ENCODE results near the gene ADAMTS14.
A peak's percentile ranks its signal among the peaks of the same experiment; 100 is the strongest.
"Not testable (repeated sequence)": the region's sequence is repeated elsewhere in the genome, so short reads cannot be mapped to it uniquely, and the experiment has no call there.

The ADAMTS14 gene

DNA sequence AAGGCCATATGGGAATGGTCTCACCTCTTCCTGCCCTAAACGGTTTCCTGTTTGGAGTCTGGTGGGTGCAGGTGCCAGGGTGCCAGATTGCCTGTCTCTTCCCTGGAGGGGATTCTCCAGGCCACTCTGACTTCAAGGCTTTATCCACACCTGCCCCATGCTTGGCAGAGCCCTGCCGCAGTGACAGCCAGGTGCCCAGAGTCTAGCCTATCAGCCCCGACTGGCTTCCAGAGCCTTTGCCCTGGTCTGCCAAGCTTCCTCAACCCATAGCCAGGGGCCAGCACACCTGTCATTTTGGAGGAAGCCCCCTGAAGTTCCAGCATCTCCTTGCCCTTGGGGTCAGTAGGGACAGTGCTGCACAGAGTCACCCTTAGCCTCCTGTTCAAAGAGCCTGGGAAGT is 91.3 kb downstream of the ADAMTS14 start:
- H3K4me1 ChIP-seq (ENCODE audit: insufficient read depth, low read length) = peaks cover 30% of the 10 kb centered on the region
- no peak overlapping the region for H3K4me2 ChIP-seq (ENCODE audit: insufficient read depth, low read length)
- ATAC-seq (ENCODE audit: insufficient read depth, low read depth) (peak; percentile 18; the same call in 1 of the 3 replicates), DNase-seq (peak; percentile 33)
- peak overlapping the region; percentile 46; the same call in 1 of the 2 replicates for H3K27ac ChIP-seq (ENCODE audit: low read length)
- no peak overlapping the region for H3K4me3 ChIP-seq (ENCODE audit: low read depth in 1 of 2, low read length in 2 of 2)
- no peak for TF ChIP-seq EZH2 (IDR thresholded peaks at IDR 0.05; ENCODE audit: borderline replicate concordance, low read depth, low read length, severe bottlenecking)
- TF ChIP-seq, protein P1, sequence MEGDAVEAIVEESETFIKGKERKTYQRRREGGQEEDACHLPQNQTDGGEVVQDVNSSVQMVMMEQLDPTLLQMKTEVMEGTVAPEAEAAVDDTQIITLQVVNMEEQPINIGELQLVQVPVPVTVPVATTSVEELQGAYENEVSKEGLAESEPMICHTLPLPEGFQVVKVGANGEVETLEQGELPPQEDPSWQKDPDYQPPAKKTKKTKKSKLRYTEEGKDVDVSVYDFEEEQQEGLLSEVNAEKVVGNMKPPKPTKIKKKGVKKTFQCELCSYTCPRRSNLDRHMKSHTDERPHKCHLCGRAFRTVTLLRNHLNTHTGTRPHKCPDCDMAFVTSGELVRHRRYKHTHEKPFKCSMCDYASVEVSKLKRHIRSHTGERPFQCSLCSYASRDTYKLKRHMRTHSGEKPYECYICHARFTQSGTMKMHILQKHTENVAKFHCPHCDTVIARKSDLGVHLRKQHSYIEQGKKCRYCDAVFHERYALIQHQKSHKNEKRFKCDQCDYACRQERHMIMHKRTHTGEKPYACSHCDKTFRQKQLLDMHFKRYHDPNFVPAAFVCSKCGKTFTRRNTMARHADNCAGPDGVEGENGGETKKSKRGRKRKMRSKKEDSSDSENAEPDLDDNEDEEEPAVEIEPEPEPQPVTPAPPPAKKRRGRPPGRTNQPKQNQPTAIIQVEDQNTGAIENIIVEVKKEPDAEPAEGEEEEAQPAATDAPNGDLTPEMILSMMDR (IDR thresholded peaks at IDR 0.05; ENCODE audit: borderline replicate concordance, extremely low read depth, low read length, poor library complexity, severe bottlenecking) = no peak
- H2AFZ ChIP-seq (ENCODE audit: low read depth, low read length) = no peak overlapping the region
- no peak overlapping the region for H3K9ac ChIP-seq (ENCODE audit: low read depth, low read length)
- H3K27me3 ChIP-seq (ENCODE audit: insufficient read depth, low read length, poor library complexity) = no peaks in the 10 kb centered on the region
- H3K36me3 ChIP-seq (ENCODE audit: insufficient read depth, low read length) = no peaks in the 10 kb centered on the region
- H3K79me2 ChIP-seq (ENCODE audit: insufficient read depth, low read length) = no peaks in the 10 kb centered on the region
- H3K9me3 ChIP-seq (ENCODE audit: insufficient read depth, low read length, severe bottlenecking) = peaks cover 20% of the 10 kb centered on the region
- no peaks in the 10 kb centered on the region for H4K20me1 ChIP-seq (ENCODE audit: insufficient read depth, low read length)

DNA sequence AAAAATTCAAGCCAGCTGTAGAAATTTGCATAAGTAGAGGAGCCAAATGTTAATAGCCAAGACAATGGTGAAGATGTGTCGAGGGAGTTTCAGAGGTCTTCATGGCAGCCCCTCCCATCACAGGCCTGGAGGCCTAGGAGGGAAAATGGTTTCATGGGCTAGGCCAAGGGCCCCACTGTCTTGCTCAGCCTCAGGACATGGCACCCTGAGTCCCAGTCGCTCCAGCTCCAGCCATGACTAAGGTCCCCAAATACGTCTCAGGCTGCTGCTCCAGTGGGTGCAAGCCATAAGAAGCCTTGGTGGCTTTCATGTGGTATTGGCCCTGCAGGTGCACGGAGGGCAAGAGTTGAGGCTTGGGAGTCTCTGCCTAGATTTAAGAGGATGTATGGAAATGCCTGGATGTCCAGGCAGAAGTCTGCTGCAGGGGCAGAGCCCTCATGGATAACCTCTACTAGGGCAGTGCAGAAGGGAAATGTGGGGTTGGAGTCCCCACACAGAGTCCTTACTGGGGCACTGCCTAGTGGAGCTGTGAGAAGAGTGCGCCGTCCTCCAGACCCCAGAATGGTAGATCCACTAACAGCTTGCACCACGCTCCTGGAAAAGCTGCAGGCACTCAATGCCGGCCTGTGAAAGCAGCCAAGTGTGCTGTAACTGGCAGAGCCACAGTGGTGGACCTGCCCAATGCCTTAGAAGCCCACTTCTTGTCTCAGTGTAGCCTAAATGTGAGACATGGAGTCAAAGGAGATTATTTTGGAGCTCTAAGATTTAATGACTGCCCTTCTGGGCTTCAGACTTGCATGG is 93.7 kb downstream of the ADAMTS14 start:
- no peaks in the 10 kb centered on the region for H3K27me3 ChIP-seq (ENCODE audit: insufficient read depth, low read length, poor library complexity)
- DNase-seq (no peak), ATAC-seq (ENCODE audit: insufficient read depth, low read depth) (no peak)
- no peak for TF ChIP-seq EZH2 (IDR thresholded peaks at IDR 0.05; ENCODE audit: borderline replicate concordance, low read depth, low read length, severe bottlenecking)
- TF ChIP-seq, protein P1 (IDR thresholded peaks at IDR 0.05; ENCODE audit: borderline replicate concordance, extremely low read depth, low read length, poor library complexity, severe bottlenecking) = no peak
- no peak overlapping the region for H3K4me2 ChIP-seq (ENCODE audit: insufficient read depth, low read length)
- H2AFZ ChIP-seq (ENCODE audit: low read depth, low read length) = no peak overlapping the region
- no peaks in the 10 kb centered on the region for H3K36me3 ChIP-seq (ENCODE audit: insufficient read depth, low read length)
- no peak overlapping the region for H3K9ac ChIP-seq (ENCODE audit: low read depth, low read length)
- no peak overlapping the region for H3K27ac ChIP-seq (ENCODE audit: low read length)
- peaks cover 20% of the 10 kb centered on the region for H3K9me3 ChIP-seq (ENCODE audit: insufficient read depth, low read length, severe bottlenecking)
- H3K4me1 ChIP-seq (ENCODE audit: insufficient read depth, low read length) = peaks cover 15% of the 10 kb centered on the region
- no peaks in the 10 kb centered on the region for H4K20me1 ChIP-seq (ENCODE audit: insufficient read depth, low read length)
- no peak overlapping the region for H3K4me3 ChIP-seq (ENCODE audit: low read depth in 1 of 2, low read length in 2 of 2)
- H3K79me2 ChIP-seq (ENCODE audit: insufficient read depth, low read length) = no peaks in the 10 kb centered on the region

DNA sequence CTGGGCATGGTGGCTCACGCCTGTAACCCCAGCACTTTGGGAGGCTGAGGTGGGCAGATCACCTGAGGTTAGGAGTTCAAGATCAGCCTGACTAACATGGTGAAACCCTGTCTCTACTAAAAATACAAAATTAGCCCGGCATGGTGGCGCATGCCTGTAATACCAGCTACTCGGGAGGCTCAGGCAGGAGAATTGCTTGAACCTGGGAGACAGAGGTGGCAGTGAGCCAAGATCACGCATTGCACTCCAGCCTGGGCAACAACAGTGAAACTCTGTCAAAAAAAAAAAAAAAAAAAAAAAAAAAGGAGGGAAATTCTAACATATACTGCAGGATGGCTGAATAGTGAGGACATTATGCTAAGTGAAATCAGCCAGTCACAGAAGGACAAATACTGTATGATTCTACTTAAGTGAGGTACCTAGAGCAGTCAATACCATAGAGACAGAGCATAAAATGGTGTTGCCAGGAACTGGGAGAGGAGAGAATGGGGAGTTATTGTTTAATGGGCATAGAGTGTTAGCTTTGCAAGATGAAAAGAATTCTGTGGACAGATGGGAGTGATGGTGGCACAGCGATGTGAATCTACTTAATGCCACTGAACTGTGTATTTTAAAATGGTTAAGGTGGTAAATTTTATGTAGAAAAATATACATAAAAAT is 95.8 kb downstream of the ADAMTS14 start:
- H3K9ac ChIP-seq (ENCODE audit: low read depth, low read length); H3K27ac ChIP-seq (ENCODE audit: low read length); H3K36me3 ChIP-seq (ENCODE audit: insufficient read depth, low read length); H2AFZ ChIP-seq (ENCODE audit: low read depth, low read length); H4K20me1 ChIP-seq (ENCODE audit: insufficient read depth, low read length); ATAC-seq (ENCODE audit: insufficient read depth, low read depth); DNase-seq; H3K27me3 ChIP-seq (ENCODE audit: insufficient read depth, low read length, poor library complexity); H3K4me2 ChIP-seq (ENCODE audit: insufficient read depth, low read length); H3K4me3 ChIP-seq (ENCODE audit: low read depth in 1 of 2, low read length in 2 of 2); H3K79me2 ChIP-seq (ENCODE audit: insufficient read depth, low read length): not testable (repeated sequence)
- H3K4me1 ChIP-seq (ENCODE audit: insufficient read depth, low read length) = peaks cover 10% of the 10 kb centered on the region
- H3K9me3 ChIP-seq (ENCODE audit: insufficient read depth, low read length, severe bottlenecking) = peaks cover 20% of the 10 kb centered on the region

DNA sequence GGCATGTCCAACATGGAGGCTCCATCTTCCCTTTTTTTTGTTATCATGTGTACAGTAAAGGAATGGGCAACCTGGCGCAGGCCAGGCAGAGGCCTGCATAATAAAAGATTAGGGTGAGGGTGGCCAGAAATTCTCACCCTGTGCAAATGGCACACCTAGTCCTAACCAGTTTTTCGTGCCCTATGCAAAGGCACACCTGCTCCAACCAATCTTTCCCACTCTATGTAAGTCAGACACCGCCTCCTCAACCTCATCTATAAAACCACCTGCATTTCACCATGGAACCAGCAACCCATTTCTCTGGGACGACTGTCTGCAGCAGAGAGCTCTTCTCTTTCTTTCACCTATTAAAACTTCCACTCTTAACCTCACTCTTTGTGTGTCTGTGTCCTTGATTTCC is 96.8 kb downstream of the ADAMTS14 start:
- ATAC-seq (ENCODE audit: insufficient read depth, low read depth) (no peak), DNase-seq (no peak)
- no peak overlapping the region for H3K27ac ChIP-seq (ENCODE audit: low read length)
- H3K4me2 ChIP-seq (ENCODE audit: insufficient read depth, low read length) = no peak overlapping the region
- peaks cover under 1% of the 10 kb centered on the region for H3K4me1 ChIP-seq (ENCODE audit: insufficient read depth, low read length)
- H3K9me3 ChIP-seq (ENCODE audit: insufficient read depth, low read length, severe bottlenecking) = peaks cover 20% of the 10 kb centered on the region
- no peak overlapping the region for H2AFZ ChIP-seq (ENCODE audit: low read depth, low read length)
- no peaks in the 10 kb centered on the region for H3K36me3 ChIP-seq (ENCODE audit: insufficient read depth, low read length)
- no peaks in the 10 kb centered on the region for H3K27me3 ChIP-seq (ENCODE audit: insufficient read depth, low read length, poor library complexity)
- TF ChIP-seq, protein P1 (IDR thresholded peaks at IDR 0.05; ENCODE audit: borderline replicate concordance, extremely low read depth, low read length, poor library complexity, severe bottlenecking) = no peak
- no peak for TF ChIP-seq EZH2 (IDR thresholded peaks at IDR 0.05; ENCODE audit: borderline replicate concordance, low read depth, low read length, severe bottlenecking)
- no peaks in the 10 kb centered on the region for H3K79me2 ChIP-seq (ENCODE audit: insufficient read depth, low read length)
- no peak overlapping the region for H3K4me3 ChIP-seq (ENCODE audit: low read depth in 1 of 2, low read length in 2 of 2)
- H4K20me1 ChIP-seq (ENCODE audit: insufficient read depth, low read length) = no peaks in the 10 kb centered on the region
- H3K9ac ChIP-seq (ENCODE audit: low read depth, low read length) = no peak overlapping the region
